HepG2 (cell line): ENCODE measurements around the gene AZU1. TPM values are rescaled to one million over a fixed set of nuclear protein-coding genes. Genes with fewer than 3 reads are reported as not detected.

Experiments used
- ATAC-seq: fragments of 200-7000 bp; cut with Tn5 transposase; 3 replicates; pipeline ENCODE4 v1.9.1; 2020; ENCODE audit warnings: mild to moderate bottlenecking, moderate library complexity
- BruUV-seq: library from RNA; stranded (reverse); fragments of 400-500 nt; replicated peaks from 2 replicates; lab custom pipeline; 2021; lab: Mats Ljungman, UMichigan
- CTCF ChIA-PET: fragments of 300-600 bp; formaldehyde crosslinking; extraction: SDS; loops from one replicate; lab custom pipeline; 2021; ENCODE audit warnings: low total read pairs, inconsistent platforms, low intra/inter-chr PET ratio; lab: Yijun Ruan, JAX
- POLR2A ChIA-PET: fragments of 350-600 bp; sonication (Branson Sonifier 250); formaldehyde crosslinking; loops from one replicate; lab custom pipeline; 2020; ENCODE audit warnings: antibody characterized with exemption, inconsistent platforms; lab: Yijun Ruan, JAX
- DNase-seq: peaks from one replicate; pipeline ENCODE4 v3.0.0-alpha.2; 2015; ENCODE audit warnings: low spot score
- FAIRE-seq: peaks from 3 replicates; lab custom pipeline; 2011; peaks lifted over from hg19 to GRCh38; lab: Jason Lieb, UNC
- H2AFZ ChIP-seq: one replicate; pipeline ENCODE4 v1.6.1; 2011; ENCODE audit warnings: low read length, inconsistent platforms
- H3K27ac ChIP-seq: fragments of 300-600 bp; 3 replicates; pipeline ENCODE4 v1.8.0; 2011; ENCODE audit warnings: mixed run types, mild to moderate bottlenecking, mixed read lengths, low read length, inconsistent platforms; ENCODE audit not compliant: insufficient read depth; ENCODE audit errors: extremely low read length
- H3K27me3 ChIP-seq, 2 experiments: fragments of 200-600 bp in 1 of 2; 2 replicates in 1 of 2; 3 replicates in 1 of 2; pipeline versions ENCODE4 v1.6.0 to v1.8.0; 2011; ENCODE audit warnings: low read length in 2 of 2, mild to moderate bottlenecking in 2 of 2, moderate library complexity in 2 of 2, inconsistent platforms in 1 of 2; ENCODE audit not compliant: insufficient read depth in 2 of 2, control insufficient read depth in 1 of 2
- H3K36me3 ChIP-seq, 2 experiments: fragments of 200-600 bp in 1 of 2; replicated peaks in 1 of 2; 2 replicates in 1 of 2; 3 replicates in 1 of 2; pipeline versions ENCODE4 v1.5.1 to v1.8.0; 2011; ENCODE audit warnings: low read length in 2 of 2, inconsistent platforms in 1 of 2; ENCODE audit not compliant: insufficient read depth in 2 of 2, control insufficient read depth in 1 of 2
- H3K4me1 ChIP-seq: 2 replicates; pipeline ENCODE4 v1.5.1; 2012; ENCODE audit warnings: low read length, inconsistent platforms; ENCODE audit not compliant: insufficient read depth
- H3K4me2 ChIP-seq: 2 replicates; pipeline ENCODE4 v1.6.0; 2011; ENCODE audit warnings: low read depth, low read length, inconsistent platforms
- H3K4me3 ChIP-seq, 3 experiments: fragments of 200-600 bp in 1 of 3; sonication (generic), shearing (Covaris generic) in 1 of 3; replicated peaks in 1 of 3; 2 replicates each; pipeline ENCODE4 v1.5.1; 2011 to 2016; ENCODE audit warnings: low read length in 3 of 3, inconsistent platforms in 2 of 3, low read depth in 2 of 3, mild to moderate bottlenecking in 2 of 3, control low read depth in 1 of 3, mixed read lengths in 1 of 3; ENCODE audit not compliant: insufficient read depth in 1 of 3
- H3K79me2 ChIP-seq: one replicate; pipeline ENCODE4 v1.6.1; 2011; ENCODE audit warnings: low read length, inconsistent platforms; ENCODE audit not compliant: insufficient read depth
- H3K9ac ChIP-seq: 2 replicates; pipeline ENCODE4 v1.6.0; 2011; ENCODE audit warnings: mild to moderate bottlenecking, low read depth, low read length, inconsistent platforms; ENCODE audit not compliant: insufficient read depth
- H3K9me3 ChIP-seq: 2 replicates; pipeline ENCODE4 v1.5.1; 2012; ENCODE audit warnings: mild to moderate bottlenecking, low read length
- H4K20me1 ChIP-seq: 2 replicates; pipeline ENCODE4 v1.6.0; 2011; ENCODE audit warnings: inconsistent platforms, mild to moderate bottlenecking, low read length, moderate library complexity; ENCODE audit not compliant: insufficient read depth
- KDM1A ChIP-seq: IDR thresholded peaks from 2 replicates; pipeline ENCODE4 v1.6.1; 2016; ENCODE audit warnings: missing compliant biosample characterization
- NCOA1 ChIP-seq: sonication (generic); formaldehyde crosslinking; IDR thresholded peaks from 2 replicates; pipeline ENCODE4 v1.9.0; 2021; ENCODE audit warnings: missing genetic modification reagents
- TRAFD1 ChIP-seq: sonication (generic); formaldehyde crosslinking; IDR thresholded peaks from 2 replicates; pipeline ENCODE4 v1.5.1; 2020; ENCODE audit warnings: missing genetic modification reagents, mild to moderate bottlenecking, borderline replicate concordance
- YEATS2 ChIP-seq: sonication (generic); formaldehyde crosslinking; IDR thresholded peaks from 2 replicates; pipeline ENCODE4 v1.4.0; 2020; ENCODE audit warnings: missing genetic modification reagents, borderline replicate concordance
- ZNF225 ChIP-seq: sonication (generic); formaldehyde crosslinking; IDR thresholded peaks from 2 replicates; pipeline ENCODE4 v1.4.0; 2020; ENCODE audit warnings: mild to moderate bottlenecking, missing genetic modification reagents
- ZNF234 ChIP-seq: sonication (generic); formaldehyde crosslinking; conservative IDR thresholded peaks from 2 replicates; pipeline ENCODE4 v1.5.1; 2020; ENCODE audit warnings: mild to moderate bottlenecking, missing genetic modification reagents
- ZNF572 ChIP-seq: sonication (generic); formaldehyde crosslinking; IDR thresholded peaks from 2 replicates; pipeline ENCODE4 v1.5.1; 2020; ENCODE audit warnings: mild to moderate bottlenecking, missing genetic modification reagents
- ZNF772 ChIP-seq: sonication (generic); formaldehyde crosslinking; IDR thresholded peaks from 2 replicates; pipeline ENCODE4 v1.5.0; 2020; ENCODE audit warnings: mild to moderate bottlenecking, missing genetic modification reagents
- WGBS: methylation state at CpG from one replicate; pipeline ENCODE4 v1.1.6; 2017; ENCODE audit warnings: low lambda C conversion rate; 5-methylcytosine and 5-hydroxymethylcytosine counted together
- in situ Hi-C: cut with HindIII; loops from 2 replicates; pipeline ENCODE4 v1.10.0; 2017; ENCODE audit warnings: low pct_unique_long_range_greater_than_20kb; ENCODE audit not compliant: extremely low pct_ligation_motif_present
- intact Hi-C: fragments of 100-400 bp; cut with micrococcal nuclease; formaldehyde crosslinking; loops from one replicate; pipeline ENCODE4 v1.10.0; 2022; ENCODE audit not compliant: unreplicated experiment
- polyA plus RNA-seq, 8 experiments: library from polyadenylated mRNA; depleted of rRNA in 3 of 8; stranded (reverse) in 7 of 8; unstranded in 1 of 8; fragments of >200 nt; fragmentation: Illumina TruSeq in 4 of 8; extraction: Trizol in 4 of 8; gene quantifications; 2 replicates each; pipeline versions ENCODE4 v1.2.1 to v1.2.3, GENCODE V29; 2011 to 2016; ENCODE audit warnings: low read depth in 4 of 8, missing spikeins in 1 of 8, mixed read lengths in 1 of 8; ENCODE audit not compliant: insufficient read depth in 1 of 8
- total RNA-seq, 5 experiments: library from RNA; depleted of rRNA; stranded (reverse); fragments of >200 nt; fragmentation: Illumina TruSeq; extraction: Trizol; gene quantifications; 2 replicates each; pipeline ENCODE4 v1.2.3, GENCODE V29; 2016; ENCODE audit warnings: low read depth in 1 of 5
- TF ChIP-seq, protein P1 (sequence below): sonication (generic); formaldehyde crosslinking; IDR thresholded peaks from 2 replicates; pipeline ENCODE4 v1.5.0; 2020; ENCODE audit warnings: missing genetic modification reagents, mild to moderate bottlenecking, borderline replicate concordance
- TF ChIP-seq, protein P2 (sequence below): sonication (generic); formaldehyde crosslinking; IDR thresholded peaks from 2 replicates; pipeline ENCODE4 v1.5.0; 2020; ENCODE audit warnings: mild to moderate bottlenecking, missing genetic modification reagents, borderline replicate concordance
- TF ChIP-seq, protein P3 (sequence below): sonication (generic); formaldehyde crosslinking; conservative IDR thresholded peaks from 2 replicates; pipeline ENCODE4 v1.4.0; 2020; ENCODE audit warnings: missing genetic modification reagents

The AZU1 gene
- total and polyA plus RNA-seq, 2 of the 13 experiments (the other 11 are each of a cell fraction or from before 2014, with no cell fraction given), result not detected

- in situ Hi-C loops, result no loop called here
- no peak overlapping the region for H2AFZ ChIP-seq
- BruUV-seq, result no TSS peak
- FAIRE-seq (no peak), ATAC-seq (no peak), DNase-seq (no peak)
- no peaks in the 10 kb centered on the region for H3K9me3 ChIP-seq
- no peaks in the 10 kb centered on the region for H3K36me3 ChIP-seq
- H3K79me2 ChIP-seq, result no peaks in the 10 kb centered on the region
- H3K9ac ChIP-seq, result no peak overlapping the region
- H4K20me1 ChIP-seq, result no peaks in the 10 kb centered on the region
- peaks cover 14 to 48% of the 10 kb centered on the region in 2 experiments for H3K27me3 ChIP-seq
- no peak overlapping the region for H3K27ac ChIP-seq
- POLR2A ChIA-PET, result no interaction called here
- CTCF ChIA-PET, result no interaction called here
- H3K4me3 ChIP-seq, result no peak overlapping the region
- intact Hi-C loops, result no loop called here
- H3K4me2 ChIP-seq, result no peak overlapping the region
- 87% methylated on average over 10 of the region's 11 CpGs for WGBS
- peaks cover 19% of the 10 kb centered on the region for H3K4me1 ChIP-seq
- TF ChIP-seq KDM1A (CRISPR knock-in tag), result no peak
- no peak for TF ChIP-seq TRAFD1 (CRISPR knock-in tag)
- no peak for TF ChIP-seq NCOA1 (CRISPR knock-in tag)
- no peak for TF ChIP-seq ZNF225
- TF ChIP-seq, protein P1, sequence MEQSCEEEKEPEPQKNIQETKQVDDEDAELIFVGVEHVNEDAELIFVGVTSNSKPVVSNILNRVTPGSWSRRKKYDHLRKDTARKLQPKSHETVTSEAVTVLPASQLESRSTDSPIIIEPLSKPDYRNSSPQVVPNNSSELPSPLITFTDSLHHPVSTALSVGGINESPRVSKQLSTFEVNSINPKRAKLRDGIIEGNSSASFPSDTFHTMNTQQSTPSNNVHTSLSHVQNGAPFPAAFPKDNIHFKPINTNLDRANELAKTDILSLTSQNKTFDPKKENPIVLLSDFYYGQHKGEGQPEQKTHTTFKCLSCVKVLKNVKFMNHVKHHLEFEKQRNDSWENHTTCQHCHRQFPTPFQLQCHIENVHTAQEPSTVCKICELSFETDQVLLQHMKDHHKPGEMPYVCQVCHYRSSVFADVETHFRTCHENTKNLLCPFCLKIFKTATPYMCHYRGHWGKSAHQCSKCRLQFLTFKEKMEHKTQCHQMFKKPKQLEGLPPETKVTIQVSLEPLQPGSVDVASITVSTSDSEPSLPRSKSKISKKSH, result no peak
- TF ChIP-seq ZNF772, result no peak
- TF ChIP-seq YEATS2, result no peak
- TF ChIP-seq, protein P2, sequence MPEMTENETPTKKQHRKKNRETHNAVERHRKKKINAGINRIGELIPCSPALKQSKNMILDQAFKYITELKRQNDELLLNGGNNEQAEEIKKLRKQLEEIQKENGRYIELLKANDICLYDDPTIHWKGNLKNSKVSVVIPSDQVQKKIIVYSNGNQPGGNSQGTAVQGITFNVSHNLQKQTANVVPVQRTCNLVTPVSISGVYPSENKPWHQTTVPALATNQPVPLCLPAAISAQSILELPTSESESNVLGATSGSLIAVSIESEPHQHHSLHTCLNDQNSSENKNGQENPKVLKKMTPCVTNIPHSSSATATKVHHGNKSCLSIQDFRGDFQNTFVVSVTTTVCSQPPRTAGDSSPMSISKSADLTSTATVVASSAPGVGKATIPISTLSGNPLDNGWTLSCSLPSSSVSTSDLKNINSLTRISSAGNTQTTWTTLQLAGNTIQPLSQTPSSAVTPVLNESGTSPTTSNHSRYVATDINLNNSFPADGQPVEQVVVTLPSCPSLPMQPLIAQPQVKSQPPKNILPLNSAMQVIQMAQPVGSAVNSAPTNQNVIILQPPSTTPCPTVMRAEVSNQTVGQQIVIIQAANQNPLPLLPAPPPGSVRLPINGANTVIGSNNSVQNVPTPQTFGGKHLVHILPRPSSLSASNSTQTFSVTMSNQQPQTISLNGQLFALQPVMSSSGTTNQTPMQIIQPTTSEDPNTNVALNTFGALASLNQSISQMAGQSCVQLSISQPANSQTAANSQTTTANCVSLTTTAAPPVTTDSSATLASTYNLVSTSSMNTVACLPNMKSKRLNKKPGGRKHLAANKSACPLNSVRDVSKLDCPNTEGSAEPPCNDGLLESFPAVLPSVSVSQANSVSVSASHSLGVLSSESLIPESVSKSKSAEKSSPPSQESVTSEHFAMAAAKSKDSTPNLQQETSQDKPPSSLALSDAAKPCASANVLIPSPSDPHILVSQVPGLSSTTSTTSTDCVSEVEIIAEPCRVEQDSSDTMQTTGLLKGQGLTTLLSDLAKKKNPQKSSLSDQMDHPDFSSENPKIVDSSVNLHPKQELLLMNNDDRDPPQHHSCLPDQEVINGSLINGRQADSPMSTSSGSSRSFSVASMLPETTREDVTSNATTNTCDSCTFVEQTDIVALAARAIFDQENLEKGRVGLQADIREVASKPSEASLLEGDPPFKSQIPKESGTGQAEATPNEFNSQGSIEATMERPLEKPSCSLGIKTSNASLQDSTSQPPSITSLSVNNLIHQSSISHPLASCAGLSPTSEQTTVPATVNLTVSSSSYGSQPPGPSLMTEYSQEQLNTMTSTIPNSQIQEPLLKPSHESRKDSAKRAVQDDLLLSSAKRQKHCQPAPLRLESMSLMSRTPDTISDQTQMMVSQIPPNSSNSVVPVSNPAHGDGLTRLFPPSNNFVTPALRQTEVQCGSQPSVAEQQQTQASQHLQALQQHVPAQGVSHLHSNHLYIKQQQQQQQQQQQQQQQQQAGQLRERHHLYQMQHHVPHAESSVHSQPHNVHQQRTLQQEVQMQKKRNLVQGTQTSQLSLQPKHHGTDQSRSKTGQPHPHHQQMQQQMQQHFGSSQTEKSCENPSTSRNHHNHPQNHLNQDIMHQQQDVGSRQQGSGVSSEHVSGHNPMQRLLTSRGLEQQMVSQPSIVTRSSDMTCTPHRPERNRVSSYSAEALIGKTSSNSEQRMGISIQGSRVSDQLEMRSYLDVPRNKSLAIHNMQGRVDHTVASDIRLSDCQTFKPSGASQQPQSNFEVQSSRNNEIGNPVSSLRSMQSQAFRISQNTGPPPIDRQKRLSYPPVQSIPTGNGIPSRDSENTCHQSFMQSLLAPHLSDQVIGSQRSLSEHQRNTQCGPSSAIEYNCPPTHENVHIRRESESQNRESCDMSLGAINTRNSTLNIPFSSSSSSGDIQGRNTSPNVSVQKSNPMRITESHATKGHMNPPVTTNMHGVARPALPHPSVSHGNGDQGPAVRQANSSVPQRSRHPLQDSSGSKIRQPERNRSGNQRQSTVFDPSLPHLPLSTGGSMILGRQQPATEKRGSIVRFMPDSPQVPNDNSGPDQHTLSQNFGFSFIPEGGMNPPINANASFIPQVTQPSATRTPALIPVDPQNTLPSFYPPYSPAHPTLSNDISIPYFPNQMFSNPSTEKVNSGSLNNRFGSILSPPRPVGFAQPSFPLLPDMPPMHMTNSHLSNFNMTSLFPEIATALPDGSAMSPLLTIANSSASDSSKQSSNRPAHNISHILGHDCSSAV (CRISPR knock-in tag), result no peak
- TF ChIP-seq, protein P3, sequence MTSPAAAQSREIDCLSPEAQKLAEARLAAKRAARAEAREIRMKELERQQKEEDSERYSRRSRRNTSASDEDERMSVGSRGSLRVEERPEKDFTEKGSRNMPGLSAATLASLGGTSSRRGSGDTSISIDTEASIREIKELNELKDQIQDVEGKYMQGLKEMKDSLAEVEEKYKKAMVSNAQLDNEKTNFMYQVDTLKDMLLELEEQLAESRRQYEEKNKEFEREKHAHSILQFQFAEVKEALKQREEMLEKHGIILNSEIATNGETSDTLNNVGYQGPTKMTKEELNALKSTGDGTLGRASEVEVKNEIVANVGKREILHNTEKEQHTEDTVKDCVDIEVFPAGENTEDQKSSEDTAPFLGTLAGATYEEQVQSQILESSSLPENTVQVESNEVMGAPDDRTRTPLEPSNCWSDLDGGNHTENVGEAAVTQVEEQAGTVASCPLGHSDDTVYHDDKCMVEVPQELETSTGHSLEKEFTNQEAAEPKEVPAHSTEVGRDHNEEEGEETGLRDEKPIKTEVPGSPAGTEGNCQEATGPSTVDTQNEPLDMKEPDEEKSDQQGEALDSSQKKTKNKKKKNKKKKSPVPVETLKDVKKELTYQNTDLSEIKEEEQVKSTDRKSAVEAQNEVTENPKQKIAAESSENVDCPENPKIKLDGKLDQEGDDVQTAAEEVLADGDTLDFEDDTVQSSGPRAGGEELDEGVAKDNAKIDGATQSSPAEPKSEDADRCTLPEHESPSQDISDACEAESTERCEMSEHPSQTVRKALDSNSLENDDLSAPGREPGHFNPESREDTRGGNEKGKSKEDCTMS, result no peak
- TF ChIP-seq ZNF572 (CRISPR knock-in tag), result no peak
- TF ChIP-seq ZNF234 (CRISPR knock-in tag), result no peak
These were observed 325 bp upstream of the AZU1 start for GRCh38 chr19:827314-827709.
